Measurements from ENCODE around the gene VTN. TPM values are rescaled to one million over a fixed set of nuclear protein-coding genes. Genes with fewer than 3 reads are reported as not detected.

The VTN gene
- polyA plus RNA-seq, 1 donor (not counting 4 experiments of a cell fraction or from before 2014, with no cell fraction given) = not detected

DNA sequence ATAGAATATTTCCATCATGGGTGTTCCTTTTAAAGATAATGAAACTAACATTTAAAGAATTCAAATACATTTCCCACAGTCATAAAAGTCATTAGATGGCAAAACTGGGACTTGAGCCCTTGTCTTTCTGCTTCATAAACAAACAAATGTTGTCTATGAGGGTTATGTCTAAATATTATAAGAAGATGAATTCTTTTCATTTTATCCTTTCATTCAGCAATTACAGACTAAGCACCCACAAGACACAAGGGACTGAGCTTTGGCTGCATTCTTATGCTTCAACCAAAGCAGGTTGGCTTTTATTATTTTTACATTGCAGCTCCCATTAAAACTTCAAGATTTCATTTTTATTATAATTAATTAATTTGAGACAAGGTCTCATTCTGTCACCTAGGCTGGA, 16.3 kb upstream of the VTN start:
- H3K4me3 ChIP-seq (ENCODE audit: control insufficient read depth in 2 of 3, extremely low read depth in 1 of 3, insufficient read depth in 2 of 3, low read depth in 1 of 3, low read length in 3 of 3) = no peak overlapping the region
- H3K27me3 ChIP-seq (ENCODE audit: control insufficient read depth, extremely low read depth, insufficient read depth, low read length) = peaks cover 32% of the 10 kb centered on the region
- H3K36me3 ChIP-seq (ENCODE audit: control insufficient read depth in 2 of 2, extremely low read depth in 1 of 2, insufficient read depth in 2 of 2, low read length in 2 of 2) = no peaks in the 10 kb centered on the region
- no peaks in the 10 kb centered on the region for H4K20me1 ChIP-seq (ENCODE audit: control insufficient read depth, extremely low read depth, insufficient read depth, low read length)
- peaks cover 11% of the 10 kb centered on the region for H3K4me1 ChIP-seq (ENCODE audit: control insufficient read depth, extremely low read depth, insufficient read depth, low read length)
- DNase-seq (ENCODE audit: low read depth, low spot score) (no peak), FAIRE-seq (no peak)
- H3K9me3 ChIP-seq (ENCODE audit: control insufficient read depth, low read depth, low read length) = no peaks in the 10 kb centered on the region
- no peak overlapping the region for H3K27ac ChIP-seq (ENCODE audit: control insufficient read depth, insufficient read depth, low read length)
- no peaks in the 10 kb centered on the region for H3K79me2 ChIP-seq (ENCODE audit: control insufficient read depth, insufficient read depth, low read length)
- H3K9ac ChIP-seq (ENCODE audit: control insufficient read depth, extremely low read depth, insufficient read depth, low read length) = no peak overlapping the region
- H3K4me2 ChIP-seq (ENCODE audit: control insufficient read depth, extremely low read depth, insufficient read depth, low read depth, low read length) = no peak overlapping the region
- dilution Hi-C loops (cut with MboI; ENCODE audit: extremely low pct_ligation_motif_present, low sequenced_read_pairs) = no loop called here
- H2AFZ ChIP-seq (ENCODE audit: control insufficient read depth, low read length) = no peak overlapping the region
- no peaks in the 10 kb centered on the region for H3K9me1 ChIP-seq (ENCODE audit: control insufficient read depth, extremely low read depth, insufficient read depth, low read length)
- TF ChIP-seq, protein P1, sequence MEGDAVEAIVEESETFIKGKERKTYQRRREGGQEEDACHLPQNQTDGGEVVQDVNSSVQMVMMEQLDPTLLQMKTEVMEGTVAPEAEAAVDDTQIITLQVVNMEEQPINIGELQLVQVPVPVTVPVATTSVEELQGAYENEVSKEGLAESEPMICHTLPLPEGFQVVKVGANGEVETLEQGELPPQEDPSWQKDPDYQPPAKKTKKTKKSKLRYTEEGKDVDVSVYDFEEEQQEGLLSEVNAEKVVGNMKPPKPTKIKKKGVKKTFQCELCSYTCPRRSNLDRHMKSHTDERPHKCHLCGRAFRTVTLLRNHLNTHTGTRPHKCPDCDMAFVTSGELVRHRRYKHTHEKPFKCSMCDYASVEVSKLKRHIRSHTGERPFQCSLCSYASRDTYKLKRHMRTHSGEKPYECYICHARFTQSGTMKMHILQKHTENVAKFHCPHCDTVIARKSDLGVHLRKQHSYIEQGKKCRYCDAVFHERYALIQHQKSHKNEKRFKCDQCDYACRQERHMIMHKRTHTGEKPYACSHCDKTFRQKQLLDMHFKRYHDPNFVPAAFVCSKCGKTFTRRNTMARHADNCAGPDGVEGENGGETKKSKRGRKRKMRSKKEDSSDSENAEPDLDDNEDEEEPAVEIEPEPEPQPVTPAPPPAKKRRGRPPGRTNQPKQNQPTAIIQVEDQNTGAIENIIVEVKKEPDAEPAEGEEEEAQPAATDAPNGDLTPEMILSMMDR (optimal IDR thresholded peaks at IDR 0.05 in 1 of 3, IDR thresholded peaks at IDR 0.05 in 1 of 3, conservative IDR thresholded peaks at IDR 0.05 in 1 of 3; ENCODE audit: extremely low read depth in 1 of 3, insufficient read depth in 2 of 3, low read length in 3 of 3) = no peak
- no peak for TF ChIP-seq EZH2 (IDR thresholded peaks at IDR 0.05; ENCODE audit: low read length)

DNA sequence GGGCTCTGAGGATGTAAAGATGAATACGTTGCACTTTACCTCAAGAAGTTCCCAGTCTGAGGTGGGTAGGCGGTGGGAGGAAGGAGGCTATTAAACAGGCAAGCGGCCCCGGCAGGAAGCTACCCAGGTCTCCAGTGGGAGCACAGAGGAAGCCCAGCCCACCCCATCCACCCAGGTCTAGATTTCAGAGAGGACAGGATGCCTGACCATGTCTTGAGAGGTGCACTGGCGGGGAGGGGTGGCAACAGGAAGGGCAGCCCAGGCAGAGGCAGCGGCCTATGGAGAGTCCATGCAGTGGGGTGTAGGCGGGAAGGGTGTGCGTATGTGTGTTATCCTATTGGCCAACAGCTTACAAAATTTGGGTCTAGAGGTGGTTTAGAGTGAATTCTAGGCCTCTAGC, 15.3 kb upstream of the VTN start:
- DNase-seq (ENCODE audit: low read depth, low spot score) (no peak), FAIRE-seq (no peak)
- dilution Hi-C loops (cut with MboI; ENCODE audit: extremely low pct_ligation_motif_present, low sequenced_read_pairs) = no loop called here
- H3K4me1 ChIP-seq (ENCODE audit: control insufficient read depth, extremely low read depth, insufficient read depth, low read length) = peaks cover 21% of the 10 kb centered on the region
- TF ChIP-seq EZH2 (IDR thresholded peaks at IDR 0.05; ENCODE audit: low read length) = no peak
- TF ChIP-seq, protein P1 (optimal IDR thresholded peaks at IDR 0.05 in 1 of 3, IDR thresholded peaks at IDR 0.05 in 1 of 3, conservative IDR thresholded peaks at IDR 0.05 in 1 of 3; ENCODE audit: extremely low read depth in 1 of 3, insufficient read depth in 2 of 3, low read length in 3 of 3) = no peak
- no peak overlapping the region for H2AFZ ChIP-seq (ENCODE audit: control insufficient read depth, low read length)
- H3K27ac ChIP-seq (ENCODE audit: control insufficient read depth, insufficient read depth, low read length) = no peak overlapping the region
- no peaks in the 10 kb centered on the region for H3K9me3 ChIP-seq (ENCODE audit: control insufficient read depth, low read depth, low read length)
- no peak overlapping the region for H3K4me2 ChIP-seq (ENCODE audit: control insufficient read depth, extremely low read depth, insufficient read depth, low read depth, low read length)
- H3K9ac ChIP-seq (ENCODE audit: control insufficient read depth, extremely low read depth, insufficient read depth, low read length) = no peak overlapping the region
- H4K20me1 ChIP-seq (ENCODE audit: control insufficient read depth, extremely low read depth, insufficient read depth, low read length) = no peaks in the 10 kb centered on the region
- H3K36me3 ChIP-seq (ENCODE audit: control insufficient read depth in 2 of 2, extremely low read depth in 1 of 2, insufficient read depth in 2 of 2, low read length in 2 of 2) = no peaks in the 10 kb centered on the region
- H3K4me3 ChIP-seq (ENCODE audit: control insufficient read depth in 2 of 3, extremely low read depth in 1 of 3, insufficient read depth in 2 of 3, low read depth in 1 of 3, low read length in 3 of 3) = no peak overlapping the region
- H3K27me3 ChIP-seq (ENCODE audit: control insufficient read depth, extremely low read depth, insufficient read depth, low read length) = peaks cover 36% of the 10 kb centered on the region
- H3K79me2 ChIP-seq (ENCODE audit: control insufficient read depth, insufficient read depth, low read length) = no peaks in the 10 kb centered on the region
- no peaks in the 10 kb centered on the region for H3K9me1 ChIP-seq (ENCODE audit: control insufficient read depth, extremely low read depth, insufficient read depth, low read length)

Measured in keratinocyte (primary cell).